Muscle layer of duodenum (tissue), 2 donors: ENCODE data around the gene ADCY3.

Experiments used
- H3K27ac ChIP-seq: one replicate; pipeline ENCODE4 v1.7.0; 2013; ENCODE audit warnings: mild to moderate bottlenecking, low read length
- H3K27me3 ChIP-seq: one replicate; pipeline ENCODE4 v1.7.0; 2013; ENCODE audit warnings: low read depth, mild to moderate bottlenecking, control low read depth, low read length
- H3K36me3 ChIP-seq, 2 donors: one replicate each; pipeline ENCODE4 v1.7.0; 2013; ENCODE audit warnings: low read length in 2 of 2, control low read depth in 1 of 2, mild to moderate bottlenecking in 1 of 2; ENCODE audit not compliant: insufficient read depth in 2 of 2, control insufficient read depth in 1 of 2
- H3K4me1 ChIP-seq, 2 donors: one replicate each; pipeline ENCODE4 v1.7.0; 2013; ENCODE audit warnings: low read length in 2 of 2, mild to moderate bottlenecking in 2 of 2, control low read depth in 1 of 2, moderate library complexity in 1 of 2; ENCODE audit not compliant: insufficient read depth in 2 of 2, control insufficient read depth in 1 of 2
- H3K4me3 ChIP-seq, 2 donors: one replicate each; pipeline ENCODE4 v1.7.0; 2013; ENCODE audit warnings: low read length in 2 of 2, low read depth in 1 of 2, mild to moderate bottlenecking in 1 of 2
- H3K9me3 ChIP-seq, 2 donors: one replicate each; pipeline ENCODE4 v1.7.0; 2013; ENCODE audit warnings: low read length in 2 of 2, control low read depth in 1 of 2, mild to moderate bottlenecking in 1 of 2; ENCODE audit not compliant: control insufficient read depth in 1 of 2
- donor health status: healthy.

ADCY3 gene

GRCh38 chr2:24920098-24920808, at the start of gene ADCY3:
Gene ADCY3 (minus strand): TSS chr2:24920237. CDS start chr2:24918987, 1,250 bp downstream.
- peak within 1 kb of the TSS; percentile 43 for H3K27ac ChIP-seq
- peaks cover 0 to 27% of the 10 kb centered on the region in 2 donors for H3K4me1 ChIP-seq
- peak within 1 kb of the TSS; percentile 65 to 67 for H3K4me3 ChIP-seq

GRCh38 chr2:24969784-24970183, 49.7 kb upstream of the ADCY3 start:
- H3K4me3 ChIP-seq = no peak overlapping the region
- no peaks in the 10 kb centered on the region for H3K27me3 ChIP-seq
- no peak overlapping the region for H3K27ac ChIP-seq
- H3K4me1 ChIP-seq = peaks cover 3 to 4% of the 10 kb centered on the region in 2 donors
- H3K9me3 ChIP-seq = no peaks in the 10 kb centered on the region
- peaks cover 10 to 24% of the 10 kb centered on the region in 2 donors for H3K36me3 ChIP-seq

More at GRCh38 chr2:24920098-24920808, at the start of gene ADCY3:
- Histone ChIP-seq H3K36me3 (no peaks in the 10 kb centered on the region), H3K27me3 (peaks cover 3% of the 10 kb centered on the region), H3K9me3 (no peaks in the 10 kb centered on the region)

- Histone ChIP-seq H3K27ac (no peak overlapping the region), H3K36me3 (peaks cover 52 to 59% of the 10 kb centered on the region in 2 donors), H3K27me3 (no peaks in the 10 kb centered on the region), H3K4me1 (no peaks in the 10 kb centered on the region), H3K4me3 (no peak overlapping the region), H3K9me3 (no peaks in the 10 kb centered on the region)
These were observed 41.9 kb upstream of the ADCY3 start for GRCh38 chr2:24961903-24962302.

- no peak overlapping the region for H3K27ac ChIP-seq
- H3K9me3 ChIP-seq = peaks cover 0 to 6% of the 10 kb centered on the region in 2 donors
- no peaks in the 10 kb centered on the region for H3K4me1 ChIP-seq
- H3K36me3 ChIP-seq = peaks cover 64 to 66% of the 10 kb centered on the region in 2 donors
- no peaks in the 10 kb centered on the region for H3K27me3 ChIP-seq
- H3K4me3 ChIP-seq = no peak overlapping the region
These were observed 39.7 kb upstream of the ADCY3 start for GRCh38 chr2:24959761-24960160.

GRCh38 chr2:24958411-24958935, 38.4 kb upstream of the ADCY3 start:
- no peak overlapping the region for H3K27ac ChIP-seq
- no peak overlapping the region for H3K4me3 ChIP-seq
- H3K4me1 ChIP-seq = no peaks in the 10 kb centered on the region
- H3K36me3 ChIP-seq = peaks cover 68 to 69% of the 10 kb centered on the region in 2 donors
- H3K27me3 ChIP-seq = no peaks in the 10 kb centered on the region
- H3K9me3 ChIP-seq = peaks cover 0 to 6% of the 10 kb centered on the region in 2 donors

- Histone ChIP-seq H3K9me3 (peaks cover 0 to 6% of the 10 kb centered on the region in 2 donors), H3K4me1 (no peaks in the 10 kb centered on the region), H3K27me3 (no peaks in the 10 kb centered on the region), H3K36me3 (peaks cover 64 to 71% of the 10 kb centered on the region in 2 donors), H3K4me3 (no peak overlapping the region), H3K27ac (no peak overlapping the region)
These were observed 37.9 kb upstream of the ADCY3 start for GRCh38 chr2:24957976-24958375.

- H3K9me3 ChIP-seq = peaks cover 0 to 6% of the 10 kb centered on the region in 2 donors
- H3K27me3 ChIP-seq = no peaks in the 10 kb centered on the region
- H3K36me3 ChIP-seq = peaks cover 58 to 72% of the 10 kb centered on the region in 2 donors
- H3K4me1 ChIP-seq = no peaks in the 10 kb centered on the region
- no peak overlapping the region for H3K27ac ChIP-seq
- H3K4me3 ChIP-seq = no peak overlapping the region
These were observed 37.2 kb upstream of the ADCY3 start for GRCh38 chr2:24957221-24957620.

- Histone ChIP-seq H3K9me3 (peaks cover 0 to 6% of the 10 kb centered on the region in 2 donors), H3K4me3 (no peak overlapping the region), H3K27ac (no peak overlapping the region), H3K36me3 (peaks cover 63 to 74% of the 10 kb centered on the region in 2 donors), H3K27me3 (no peaks in the 10 kb centered on the region), H3K4me1 (no peaks in the 10 kb centered on the region)
These were observed 35.9 kb upstream of the ADCY3 start for GRCh38 chr2:24955921-24956320.

GRCh38 chr2:24955232-24955631, 35.2 kb upstream of the ADCY3 start:
- Histone ChIP-seq H3K4me1 (no peaks in the 10 kb centered on the region), H3K27me3 (no peaks in the 10 kb centered on the region), H3K4me3 (no peak overlapping the region), H3K27ac (no peak overlapping the region), H3K36me3 (peaks cover 63 to 76% of the 10 kb centered on the region in 2 donors), H3K9me3 (peaks cover 0 to 6% of the 10 kb centered on the region in 2 donors)

- Histone ChIP-seq H3K27ac (no peak overlapping the region), H3K9me3 (peaks cover 0 to 2% of the 10 kb centered on the region in 2 donors), H3K36me3 (peaks cover 38 to 69% of the 10 kb centered on the region in 2 donors), H3K4me3 (no peak overlapping the region), H3K4me1 (no peaks in the 10 kb centered on the region), H3K27me3 (no peaks in the 10 kb centered on the region)
These were observed 30.1 kb upstream of the ADCY3 start for GRCh38 chr2:24950102-24950501.

GRCh38 chr2:24948506-24948905, 28.5 kb upstream of the ADCY3 start:
- H3K27me3 ChIP-seq = no peaks in the 10 kb centered on the region
- no peaks in the 10 kb centered on the region for H3K9me3 ChIP-seq
- H3K27ac ChIP-seq = no peak overlapping the region
- H3K36me3 ChIP-seq = peaks cover 30 to 58% of the 10 kb centered on the region in 2 donors
- H3K4me3 ChIP-seq = no peak overlapping the region
- H3K4me1 ChIP-seq = no peaks in the 10 kb centered on the region
